HEK293T (cell line): ENCODE measurements around the gene ADSS1.

Experiments used
- CTCF ChIA-PET: fragments of 350-600 bp; formaldehyde crosslinking; extraction: SDS; loops from one replicate; lab custom pipeline; 2021; ENCODE audit warnings: antibody characterized with exemption, inconsistent platforms; lab: Yijun Ruan, JAX
- POLR2A ChIA-PET: fragments of 350-600 bp; formaldehyde crosslinking; extraction: SDS; loops from one replicate; lab custom pipeline; 2020; ENCODE audit warnings: antibody characterized with exemption, inconsistent platforms; lab: Yijun Ruan, JAX
- DNase-seq: peaks from one replicate; pipeline ENCODE4 v3.0.0; 2012; ENCODE audit warnings: mixed read lengths; ENCODE audit errors: extremely low spot score
- ARNT ChIP-seq: fragments of 450-650 bp; IDR thresholded peaks from 2 replicates; pipeline ENCODE4 v1.6.1; 2017; ENCODE audit warnings: mild to moderate bottlenecking
- BHLHE40 ChIP-seq: fragments of 450-650 bp; IDR thresholded peaks from 2 replicates; pipeline ENCODE4 v1.6.1; 2016; ENCODE audit warnings: mild to moderate bottlenecking, moderate library complexity, borderline replicate concordance
- CTBP1 ChIP-seq: fragments of 450-650 bp; IDR thresholded peaks from 2 replicates; pipeline ENCODE4 v1.6.1; 2016; ENCODE audit warnings: borderline replicate concordance
- ELF4 ChIP-seq: fragments of 450-650 bp; IDR thresholded peaks from 2 replicates; pipeline ENCODE4 v1.6.1; 2017; ENCODE audit warnings: antibody characterized with exemption
- FOXA1 ChIP-seq: fragments of 450-650 bp; IDR thresholded peaks from 2 replicates; pipeline ENCODE4 v1.6.1; 2016; ENCODE audit warnings: mild to moderate bottlenecking
- FOXK2 ChIP-seq: fragments of 450-650 bp; IDR thresholded peaks from 2 replicates; pipeline ENCODE4 v1.6.1; 2016; ENCODE audit warnings: mild to moderate bottlenecking
- FOXM1 ChIP-seq: fragments of 450-650 bp; IDR thresholded peaks from 2 replicates; pipeline ENCODE4 v1.6.1; 2017; ENCODE audit warnings: mild to moderate bottlenecking, borderline replicate concordance
- HDGF ChIP-seq: fragments of 450-650 bp; IDR thresholded peaks from 2 replicates; pipeline ENCODE4 v1.6.1; 2017; ENCODE audit warnings: antibody characterized with exemption, borderline replicate concordance
- L3MBTL2 ChIP-seq: fragments of 450-650 bp; conservative IDR thresholded peaks from 2 replicates; pipeline ENCODE4 v1.6.1; 2016; ENCODE audit warnings: mild to moderate bottlenecking
- LEF1 ChIP-seq: fragments of 450-650 bp; IDR thresholded peaks from 2 replicates; pipeline ENCODE4 v1.6.1; 2017; ENCODE audit warnings: mild to moderate bottlenecking, borderline replicate concordance
- NFRKB ChIP-seq: fragments of 450-650 bp; IDR thresholded peaks from 2 replicates; pipeline ENCODE4 v1.6.1; 2016; ENCODE audit warnings: mild to moderate bottlenecking, moderate library complexity
- PKNOX1 ChIP-seq: fragments of 450-650 bp; IDR thresholded peaks from 2 replicates; pipeline ENCODE4 v1.6.1; 2016
- SP1 ChIP-seq: fragments of 450-650 bp; IDR thresholded peaks from 2 replicates; pipeline ENCODE4 v1.6.1; 2017
- SUZ12 ChIP-seq: fragments of 450-650 bp; IDR thresholded peaks from 2 replicates; pipeline ENCODE4 v1.6.1; 2016; ENCODE audit warnings: mild to moderate bottlenecking
- TARDBP ChIP-seq: fragments of 450-650 bp; IDR thresholded peaks from 2 replicates; pipeline ENCODE4 v1.6.1; 2016
- ZNF384 ChIP-seq: fragments of 450-650 bp; IDR thresholded peaks from 2 replicates; pipeline ENCODE4 v1.6.1; 2016

ADSS1 gene

GRCh38 chr14:104743461-104744380 lies 19.7 kb downstream of the ADSS1 start:
- no peak for DNase-seq
- CTCF ChIA-PET, result no interaction called here
- no peak for TF ChIP-seq SUZ12
- TF ChIP-seq CTBP1, result no peak
- no peak for TF ChIP-seq HDGF
- TF ChIP-seq FOXK2, result no peak
- TF ChIP-seq ARNT, result no peak
- TF ChIP-seq ZNF384, result no peak
- no peak for TF ChIP-seq LEF1
- no peak for TF ChIP-seq SP1
- TF ChIP-seq BHLHE40, result no peak
- TF ChIP-seq FOXA1, result no peak
- TF ChIP-seq NFRKB, result no peak
- TF ChIP-seq FOXM1, result no peak
- no peak for TF ChIP-seq TARDBP
- TF ChIP-seq ELF4, result no peak
- POLR2A ChIA-PET, result interaction anchor here (2.0 kb wide), 1 partner anchor 8 kb away, joined by 11 read pairs; the partner anchor contains the start of gene SIVA1

- CTCF ChIA-PET, result no interaction called here
- POLR2A ChIA-PET, result interaction anchor here (0.6 kb wide), 1 partner anchor 8 kb away, joined by 3 read pairs; the partner anchor contains the start of gene SIVA1
- TF ChIP-seq LEF1 (no peak), CTBP1 (no peak), PKNOX1 (0 out of 2 replicates have a peak, but pooled peaks have one; percentile 6)
- DNase-seq, result no peak
These were observed 20.5 kb downstream of the ADSS1 start for GRCh38 chr14:104744484-104744883.

DNA sequence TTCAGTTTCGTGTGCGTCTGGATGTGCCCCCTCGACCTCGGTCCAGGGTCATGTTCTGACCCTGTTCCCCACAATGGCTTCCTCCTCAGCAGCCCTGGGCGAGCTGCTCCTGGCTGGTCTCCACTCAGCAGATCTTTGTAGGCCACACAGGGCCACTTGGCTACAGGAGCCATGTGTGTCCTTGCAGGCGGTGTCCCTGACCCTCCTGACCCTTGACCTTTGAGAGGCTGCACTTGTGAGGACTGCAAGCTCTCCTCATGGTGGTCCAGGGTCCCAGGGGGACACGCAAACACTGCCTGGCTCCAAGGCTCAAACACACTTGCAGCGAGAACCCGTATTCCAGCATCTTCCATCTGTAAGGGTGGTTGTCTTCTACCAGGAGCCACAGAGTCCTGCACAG lies 21.4 kb downstream of the ADSS1 start:
- CTCF ChIA-PET, result no interaction called here
- TF ChIP-seq L3MBTL2 (no peak), FOXM1 (no peak), FOXA1 (no peak), SP1 (no peak), TARDBP (no peak), FOXK2 (no peak), CTBP1 (no peak)
- DNase-seq, result no peak
- POLR2A ChIA-PET, result no interaction called here

DNA sequence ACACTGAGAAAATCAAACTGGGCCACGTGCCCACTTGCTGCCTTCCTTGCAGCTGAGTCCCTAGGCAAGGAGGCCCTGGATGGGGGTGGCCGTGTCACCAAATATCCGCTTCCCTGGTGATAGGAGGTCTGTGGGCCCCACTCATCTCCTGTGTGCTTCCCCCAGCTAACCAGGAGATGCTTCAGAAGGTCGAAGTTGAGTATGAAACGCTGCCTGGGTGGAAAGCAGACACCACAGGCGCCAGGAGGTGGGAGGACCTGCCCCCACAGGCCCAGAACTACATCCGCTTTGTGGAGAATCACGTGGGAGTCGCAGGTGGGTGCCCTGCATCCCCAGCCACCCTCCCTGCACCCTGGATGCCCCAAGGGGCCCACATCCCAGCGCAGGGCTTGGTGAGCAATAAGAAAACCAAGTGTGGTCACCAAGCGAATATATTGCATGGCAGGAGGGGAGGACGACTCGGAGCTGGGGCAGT lies 22.1 kb downstream of the ADSS1 start:
- DNase-seq, result no peak
- ChIA-PET POLR2A (no interaction called here), CTCF (no interaction called here)
- TF ChIP-seq FOXM1 (no peak), SUZ12 (no peak), ARNT (no peak), NFRKB (no peak), LEF1 (no peak), SP1 (no peak), L3MBTL2 (no peak), ELF4 (no peak), FOXA1 (no peak), FOXK2 (no peak), HDGF (no peak), CTBP1 (no peak), PKNOX1 (no peak), BHLHE40 (no peak), ZNF384 (no peak), TARDBP (no peak)

- DNase-seq, result no peak
These were observed 23.0 kb downstream of the ADSS1 start for GRCh38 chr14:104746934-104747481.

More at GRCh38 chr14:104746934-104747481, 23.0 kb downstream of the ADSS1 start:
- POLR2A ChIA-PET, result interaction anchor here (0.8 kb wide), 1 partner anchor 10 kb away, joined by 3 read pairs; no protein-coding TSS in a partner anchor
- CTCF ChIA-PET, result no interaction called here
- TF ChIP-seq PKNOX1 (no peak), ELF4 (no peak)
